HepG2 (cell line): ENCODE data around the gene HPD. TPM values are rescaled to one million over a fixed set of nuclear protein-coding genes. Genes with fewer than 3 reads are reported as not detected.

Experiments
- KDM2A ChIP-seq: sonication (generic); formaldehyde crosslinking; IDR thresholded peaks from 2 replicates; pipeline ENCODE4 v1.4.0; 2020; ENCODE audit warnings: low read depth, missing genetic modification reagents, borderline replicate concordance
- MBNL3 ChIP-seq: fragments of 250-450 bp; sonication (Bioruptor Pico); conservative IDR thresholded peaks from 2 replicates; pipeline ENCODE4 v1.8.0; 2022; ENCODE audit warnings: mild to moderate bottlenecking, inconsistent platforms
- PLSCR1 ChIP-seq: sonication (generic); formaldehyde crosslinking; IDR thresholded peaks from 2 replicates; pipeline ENCODE4 v1.5.0; 2020; ENCODE audit warnings: missing genetic modification reagents, mild to moderate bottlenecking, borderline replicate concordance
- SALL1 ChIP-seq: sonication (generic); formaldehyde crosslinking; IDR thresholded peaks from 2 replicates; pipeline ENCODE4 v1.8.0; 2022; ENCODE audit warnings: mild to moderate bottlenecking, missing genetic modification reagents
- SSRP1 ChIP-seq: IDR thresholded peaks from 2 replicates; pipeline ENCODE4 v1.6.1; 2016; ENCODE audit warnings: control low read depth
- TARDBP ChIP-seq: sonication (generic); formaldehyde crosslinking; IDR thresholded peaks from 2 replicates; pipeline ENCODE4 v1.8.0; 2022; ENCODE audit warnings: mild to moderate bottlenecking, missing genetic modification reagents
- ZBTB4 ChIP-seq: sonication (generic); formaldehyde crosslinking; IDR thresholded peaks from 2 replicates; pipeline ENCODE4 v1.4.0; 2020; ENCODE audit warnings: missing genetic modification reagents, mild to moderate bottlenecking, borderline replicate concordance
- ZNF142 ChIP-seq: sonication (generic); formaldehyde crosslinking; IDR thresholded peaks from 2 replicates; pipeline ENCODE4 v1.4.0; 2020; ENCODE audit warnings: missing genetic modification reagents
- ZNF232 ChIP-seq: sonication (generic); formaldehyde crosslinking; IDR thresholded peaks from 2 replicates; pipeline ENCODE4 v1.4.0; 2020; ENCODE audit warnings: missing genetic modification reagents, borderline replicate concordance
- ZNF274 ChIP-seq: sonication (generic); formaldehyde crosslinking; IDR thresholded peaks from 2 replicates; pipeline ENCODE4 v1.5.1; 2020; ENCODE audit warnings: mild to moderate bottlenecking, missing genetic modification reagents
- ZNF432 ChIP-seq: sonication (generic); formaldehyde crosslinking; IDR thresholded peaks from 2 replicates; pipeline ENCODE4 v1.5.0; 2020; ENCODE audit warnings: missing genetic modification reagents, mild to moderate bottlenecking, borderline replicate concordance
- ZNF609 ChIP-seq: sonication (generic); formaldehyde crosslinking; IDR thresholded peaks from 2 replicates; pipeline ENCODE4 v1.4.0; 2020; ENCODE audit warnings: mild to moderate bottlenecking, missing genetic modification reagents, borderline replicate concordance
- ZNF776 ChIP-seq: sonication (generic); formaldehyde crosslinking; IDR thresholded peaks from 2 replicates; pipeline ENCODE4 v1.4.0; 2020; ENCODE audit warnings: mild to moderate bottlenecking, missing genetic modification reagents
- polyA plus RNA-seq, 8 experiments: library from polyadenylated mRNA; depleted of rRNA in 3 of 8; stranded (reverse) in 7 of 8; unstranded in 1 of 8; fragments of >200 nt; fragmentation: Illumina TruSeq in 4 of 8; extraction: Trizol in 4 of 8; gene quantifications; 2 replicates each; pipeline versions ENCODE4 v1.2.1 to v1.2.3, GENCODE V29; 2011 to 2016; ENCODE audit warnings: low read depth in 4 of 8, missing spikeins in 1 of 8, mixed read lengths in 1 of 8; ENCODE audit not compliant: insufficient read depth in 1 of 8
- total RNA-seq, 5 experiments: library from RNA; depleted of rRNA; stranded (reverse); fragments of >200 nt; fragmentation: Illumina TruSeq; extraction: Trizol; gene quantifications; 2 replicates each; pipeline ENCODE4 v1.2.3, GENCODE V29; 2016; ENCODE audit warnings: low read depth in 1 of 5

The HPD gene
- total and polyA plus RNA-seq, 2 of the 13 experiments (the other 11 are each of a cell fraction or from before 2014, with no cell fraction given), result 120 to 195 TPM

- TF ChIP-seq ZNF232 (CRISPR knock-in tag), result no peak
- TF ChIP-seq ZNF142 (CRISPR knock-in tag), result peak; percentile 86; the same call in 1 of the 2 replicates
- peak; percentile 70; the same call in 1 of the 2 replicates for TF ChIP-seq KDM2A (CRISPR knock-in tag)
- no peak for TF ChIP-seq MBNL3 (CRISPR knock-in tag)
- no peak for TF ChIP-seq ZNF274 (CRISPR knock-in tag)
- no peak for TF ChIP-seq ZNF609
- TF ChIP-seq ZBTB4 (CRISPR knock-in tag), result 0 out of 2 replicates have a peak, but pooled peaks have one; percentile 8
- peak; percentile 18; the same call in 1 of the 2 replicates for TF ChIP-seq SALL1 (CRISPR knock-in tag)
- no peak for TF ChIP-seq ZNF432
- no peak for TF ChIP-seq ZNF776
- TF ChIP-seq PLSCR1 (CRISPR knock-in tag), result no peak
- TF ChIP-seq SSRP1 (CRISPR knock-in tag), result no peak
- no peak; the same call in 1 of the 2 replicates for TF ChIP-seq TARDBP (CRISPR knock-in tag)
Observed at GRCh38 chr12:121802843-121803698, 55.6 kb downstream of the HPD start (continued).
